HG03432 (cell line): ENCODE data around the gene MRPL9.
"Not testable (repeated sequence)": the region's sequence is repeated elsewhere in the genome, so short reads cannot be mapped to it uniquely, and the experiment has no call there.

Source experiments
- ATAC-seq: cut with Tn5 transposase; IDR thresholded peaks from one replicate; pipeline ENCODE4 v1.9.1; 2021; ENCODE audit warnings: mild to moderate bottlenecking, moderate library complexity; ENCODE audit not compliant: unreplicated experiment

MRPL9 gene

DNA sequence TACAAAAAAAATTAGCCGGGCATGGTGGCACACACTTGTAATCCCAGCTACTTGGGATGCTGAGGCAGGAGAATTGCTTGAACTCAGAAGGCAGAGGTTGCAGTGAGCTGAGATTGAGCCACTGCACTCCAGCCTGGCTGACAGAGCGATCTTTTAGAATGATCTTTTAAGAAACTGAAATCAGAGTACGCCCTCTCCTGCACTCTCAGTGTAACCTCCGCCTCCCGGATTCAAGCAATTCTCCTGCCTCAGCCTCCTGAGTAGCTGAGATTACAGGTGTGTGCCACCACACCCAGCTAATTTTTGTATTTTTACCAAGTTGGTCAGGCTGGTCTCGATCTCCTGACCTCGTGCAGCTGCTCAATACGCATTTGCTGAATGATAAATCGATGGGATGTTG lies 29.3 kb downstream of the MRPL9 start:
- not testable (repeated sequence) for ATAC-seq

DNA sequence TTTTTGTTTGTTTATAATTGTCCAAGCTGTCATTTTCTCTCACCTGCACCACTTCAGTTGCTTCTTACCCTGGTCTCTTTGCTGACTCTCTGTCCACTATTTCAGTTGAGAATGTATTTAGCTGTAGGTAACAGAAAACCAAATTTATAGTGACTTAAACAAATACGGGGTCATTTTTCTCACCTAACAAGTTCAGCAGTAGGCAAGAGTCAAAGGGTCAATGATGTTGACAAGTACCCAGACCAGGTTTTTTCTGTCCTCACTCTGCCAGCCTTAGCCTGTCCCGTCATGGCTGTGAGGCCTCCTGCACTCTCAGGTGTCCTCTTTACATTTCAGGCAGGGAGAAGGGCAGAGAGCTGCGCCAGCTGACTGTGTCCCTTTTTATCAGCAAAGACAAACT lies 30.2 kb downstream of the MRPL9 start:
- no peak for ATAC-seq

GRCh38 chr1:151729966-151730291 lies 33.4 kb downstream of the MRPL9 start:
- no peak for ATAC-seq

DNA sequence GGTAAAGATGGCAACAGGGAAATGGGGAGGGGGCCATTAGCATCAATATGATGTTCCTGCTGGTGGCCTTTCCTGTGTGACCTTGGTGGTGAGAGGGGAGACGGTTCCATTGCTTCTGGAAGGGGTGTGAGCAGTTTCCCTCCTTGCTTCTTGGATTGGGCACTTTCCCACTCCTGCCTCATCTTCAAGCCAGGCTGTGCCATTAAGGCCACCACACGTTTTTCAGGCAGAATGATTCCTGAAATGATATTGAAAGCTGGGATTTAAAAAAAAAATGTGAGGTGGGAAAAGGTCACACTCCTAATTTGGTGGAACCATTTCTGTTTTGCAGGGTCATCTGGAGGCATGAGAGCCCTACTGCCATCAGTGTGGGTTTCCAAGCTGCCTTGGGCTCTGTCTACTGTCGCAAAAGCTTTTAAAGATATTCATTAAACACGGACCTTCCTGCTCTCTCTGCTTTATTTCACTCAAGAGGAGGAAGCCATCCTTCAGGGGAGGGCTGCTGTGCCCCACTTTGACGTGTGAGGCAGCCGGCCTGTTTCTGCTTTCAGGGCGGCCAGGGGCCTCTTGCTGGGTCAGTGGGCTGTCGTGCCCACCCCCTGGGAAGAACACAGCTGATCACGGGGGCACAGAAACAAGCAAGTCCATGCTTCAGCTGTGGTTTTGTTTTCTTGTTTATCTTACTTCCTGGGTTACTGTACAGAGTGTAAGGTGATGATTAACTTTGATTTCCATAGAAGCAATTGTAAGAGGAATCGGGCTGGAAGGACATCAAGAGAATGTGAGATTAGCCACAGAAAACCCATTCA lies 33.9 kb downstream of the MRPL9 start:
- ATAC-seq: no peak

GRCh38 chr1:151728151-151729054 lies 34.9 kb downstream of the MRPL9 start:
- ATAC-seq: no peak

- ATAC-seq: no peak
Measured at GRCh38 chr1:151723726-151724370, 39.4 kb downstream of the MRPL9 start.

DNA sequence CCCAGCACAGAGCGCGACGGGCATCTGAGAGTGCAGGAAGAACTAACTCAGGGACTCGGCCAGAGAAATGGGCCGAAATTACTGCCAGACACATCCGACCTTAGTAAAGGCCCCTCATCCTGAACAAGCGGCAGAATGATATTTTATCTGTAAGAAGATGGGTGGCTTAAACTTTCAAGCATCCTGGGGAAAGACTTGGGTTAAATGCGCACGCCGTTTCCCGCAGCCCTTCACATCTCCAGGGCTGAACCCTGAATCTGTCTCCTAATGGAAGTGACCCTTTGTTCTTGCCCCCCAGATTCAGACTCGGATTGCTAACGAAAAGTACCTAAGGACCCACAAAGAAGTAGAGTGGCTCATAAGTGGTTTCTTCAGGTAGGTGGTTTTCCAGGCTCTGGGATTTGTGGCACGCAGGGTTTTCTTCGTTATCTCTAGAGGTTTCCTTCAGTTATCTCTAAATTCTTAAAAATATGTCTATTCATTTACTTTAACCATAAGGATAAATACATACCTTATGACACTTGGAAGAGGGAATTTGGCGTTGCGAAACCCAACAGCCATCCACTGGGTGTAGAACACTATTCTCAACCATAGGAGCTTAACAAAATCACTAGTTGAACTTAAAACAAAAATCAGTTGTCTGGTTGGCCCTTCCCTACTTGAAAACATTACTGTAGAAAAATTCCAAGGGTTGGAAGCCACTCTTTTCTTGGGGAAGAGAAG lies 41.3 kb downstream of the MRPL9 start:
- ATAC-seq: no peak

DNA sequence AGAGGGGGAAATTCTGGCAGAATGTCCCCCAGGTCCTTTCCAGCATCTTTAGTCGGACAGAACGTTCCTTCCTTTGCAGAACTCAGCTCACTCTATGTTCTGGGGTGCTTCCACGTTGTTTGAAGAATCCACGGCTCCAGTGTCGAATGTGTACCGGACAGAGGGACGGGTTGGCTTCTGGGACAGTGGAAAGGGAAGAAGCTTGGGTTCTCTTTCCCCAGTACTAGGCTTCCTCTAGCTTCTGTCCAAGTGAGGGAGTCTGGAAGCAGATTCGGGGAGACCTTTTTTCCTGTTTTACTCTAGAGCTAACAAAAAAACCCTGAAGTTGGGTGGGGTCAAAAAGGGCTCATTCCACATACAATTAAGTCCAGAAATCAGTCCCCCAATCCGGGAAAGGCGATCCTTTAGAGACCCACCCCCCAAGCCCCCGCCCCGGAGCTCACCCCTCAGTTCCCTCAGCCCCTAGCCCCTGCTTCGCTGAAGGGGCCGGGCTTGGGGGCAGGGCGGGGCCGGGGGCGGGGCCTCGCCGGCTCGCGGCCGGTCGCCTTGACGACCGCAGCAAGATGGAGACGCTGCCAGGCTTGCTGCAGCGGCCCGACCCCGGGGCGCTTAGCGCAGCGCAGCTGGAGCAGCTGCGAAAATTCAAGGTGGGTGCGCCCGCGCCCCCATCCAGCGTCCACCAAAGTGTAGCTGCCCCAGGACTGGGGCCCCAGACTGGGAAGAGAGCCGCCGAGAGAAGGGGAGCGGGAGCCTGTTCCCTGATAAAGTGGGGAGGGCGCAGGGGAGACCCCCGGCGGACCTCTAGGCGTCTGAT lies 42.1 kb downstream of the MRPL9 start, which contains the start of gene RIIAD1:
Gene RIIAD1 (plus strand): TSS at position 549 of the 814 bp plus-strand sequence. CDS start 15 bp downstream, at position 564.
- peak; percentile 75 for ATAC-seq

DNA sequence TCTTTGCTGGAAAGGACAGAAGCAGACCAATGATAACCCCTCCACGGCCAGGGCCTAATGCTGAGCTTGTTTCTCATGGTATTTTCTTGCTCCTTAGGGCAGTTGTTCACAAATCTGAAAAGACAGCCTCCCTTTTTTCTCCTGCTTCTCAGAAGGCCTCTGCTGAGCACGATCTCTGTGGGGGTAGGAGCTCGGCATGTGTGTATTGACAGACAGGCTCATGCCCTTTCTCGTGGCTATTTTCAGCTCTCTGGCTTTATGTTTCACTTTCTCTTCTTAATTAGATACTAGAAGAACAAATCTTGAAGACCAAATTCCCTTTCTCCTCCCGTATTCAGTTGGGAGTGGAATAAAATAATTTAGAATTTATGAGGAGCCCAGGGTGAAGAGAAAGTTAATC lies 42.7 kb downstream of the MRPL9 start:
- no peak for ATAC-seq

GRCh38 chr1:151720125-151720524 lies 43.2 kb downstream of the MRPL9 start:
- no peak for ATAC-seq

DNA sequence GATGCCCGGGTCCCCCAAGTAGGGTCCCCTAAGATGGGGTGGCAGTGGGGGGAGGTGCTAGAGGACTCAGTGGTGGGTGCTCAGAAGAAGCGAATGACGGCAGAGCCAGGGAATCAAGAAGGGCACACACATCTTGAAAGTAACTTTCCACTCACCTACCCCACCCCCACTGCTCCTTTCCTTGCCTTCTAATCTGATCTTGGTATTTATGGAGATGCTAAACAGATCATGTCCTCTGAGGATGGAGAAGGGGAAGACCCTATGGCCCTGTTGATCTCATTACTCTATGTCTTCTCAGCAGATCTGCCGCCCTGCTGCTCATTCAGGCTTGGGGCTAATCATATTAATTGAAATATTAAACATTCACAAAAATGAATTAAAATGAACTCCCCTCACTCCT lies 44.6 kb downstream of the MRPL9 start:
- ATAC-seq: no peak

DNA sequence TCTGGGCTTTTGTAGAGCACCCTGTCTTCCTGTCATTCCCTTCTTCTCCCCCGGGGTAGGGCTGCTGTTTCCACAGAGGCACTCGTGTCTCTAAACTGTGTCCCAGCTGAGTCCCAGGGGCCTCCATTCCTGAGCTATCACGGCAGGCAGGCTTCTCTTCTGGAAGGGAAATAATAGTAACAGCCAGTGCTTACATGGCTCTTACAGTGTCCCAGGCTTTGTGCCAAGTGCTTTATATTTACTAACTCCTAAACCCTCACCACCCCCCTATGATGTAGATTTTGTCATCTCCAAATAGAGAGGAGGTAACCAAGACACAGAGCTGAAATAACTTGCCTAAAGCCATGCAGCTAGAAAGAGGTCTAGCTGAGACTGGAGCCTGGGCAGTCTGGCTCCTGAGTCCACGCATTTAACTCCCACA lies 45.3 kb downstream of the MRPL9 start:
- ATAC-seq: no peak

- no peak for ATAC-seq
Measured at GRCh38 chr1:151716771-151717631, 46.3 kb downstream of the MRPL9 start, which contains the start of gene CELF3. CELF3 (minus strand) TSS chr1:151716803; CDS start chr1:151716020, 783 bp downstream.

DNA sequence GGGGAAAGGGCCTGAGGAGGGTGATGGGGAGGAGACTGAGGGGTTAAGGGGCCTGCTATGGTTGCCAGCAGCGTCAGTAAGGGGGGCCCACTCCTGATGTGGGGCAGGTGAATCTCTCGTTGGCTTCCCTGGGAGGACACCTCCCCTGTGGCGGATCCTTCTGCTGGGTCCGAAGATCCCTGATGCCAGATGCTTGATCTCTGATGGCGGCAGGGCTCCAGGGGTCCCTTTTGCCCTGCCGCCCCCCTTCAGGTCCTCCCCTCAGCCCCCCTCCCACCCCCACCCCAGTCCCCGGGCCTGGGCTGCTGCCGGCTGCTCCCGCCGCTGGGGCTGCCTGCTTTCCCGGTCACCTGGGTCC lies 46.9 kb downstream of the MRPL9 start:
- ATAC-seq: no peak

GRCh38 chr1:151715726-151716404 lies 47.4 kb downstream of the MRPL9 start:
- no peak for ATAC-seq

DNA sequence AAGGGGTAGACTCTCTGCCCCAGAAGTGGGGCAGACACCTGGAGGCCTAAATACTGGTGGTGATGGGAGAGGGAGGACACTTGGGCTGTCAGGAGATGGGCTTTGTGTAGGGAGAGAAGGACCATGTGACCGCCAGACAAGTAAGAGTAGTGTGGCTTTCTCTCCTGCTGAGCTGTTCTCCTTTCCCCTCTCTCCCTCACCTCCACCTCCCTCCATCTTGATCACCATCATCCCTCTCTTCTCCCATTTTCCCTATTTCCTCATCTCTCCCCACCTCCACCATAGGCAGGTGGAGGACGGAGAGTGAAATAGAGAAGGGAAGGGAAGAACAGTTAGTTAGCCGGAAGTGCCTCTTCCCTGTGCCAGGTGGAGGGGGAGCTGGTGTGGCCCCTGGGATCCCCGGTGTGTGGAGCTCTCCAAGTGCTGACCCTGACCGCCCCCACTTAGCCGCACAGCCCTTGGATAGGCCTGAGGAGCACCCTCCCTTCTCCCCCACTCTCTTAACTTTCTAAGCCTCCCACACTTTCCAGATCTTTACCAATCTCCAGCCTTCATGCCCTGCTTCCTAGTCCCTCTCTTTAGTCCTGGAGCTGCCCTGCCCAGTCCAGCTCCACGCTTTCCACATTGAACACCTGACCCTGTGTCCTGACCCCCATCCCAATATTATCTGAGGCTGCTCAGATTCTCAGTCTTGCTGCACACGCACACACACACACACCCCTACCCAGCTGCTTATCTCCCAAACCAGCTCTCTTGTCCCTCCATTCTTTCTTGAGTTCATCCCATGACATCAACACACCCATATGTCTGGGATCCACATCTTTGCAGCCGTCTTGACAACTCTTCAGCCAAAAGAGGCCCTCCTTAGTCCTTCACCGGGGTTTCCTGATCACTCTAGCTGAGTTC lies 48.2 kb downstream of the MRPL9 start:
- ATAC-seq: no peak

DNA sequence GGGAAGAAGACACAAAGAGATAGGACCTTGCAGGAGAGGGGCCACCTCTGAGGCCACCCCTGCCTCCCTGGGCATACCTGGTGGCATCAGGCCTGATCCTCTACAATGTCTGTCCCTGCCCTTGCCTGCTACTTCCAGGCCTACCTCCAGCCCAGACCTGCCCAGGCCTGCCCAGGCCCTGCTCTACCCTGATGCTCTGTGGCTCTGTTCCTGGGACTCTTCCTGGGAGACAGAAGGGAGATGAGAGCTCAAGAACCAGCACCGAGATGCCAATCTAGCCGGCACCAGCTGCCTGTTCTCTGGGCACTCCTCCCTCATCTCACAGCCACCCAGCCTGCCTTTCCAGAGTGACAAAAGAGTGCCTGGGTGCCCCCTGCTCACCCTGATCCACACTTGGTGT lies 49.4 kb downstream of the MRPL9 start:
- ATAC-seq: no peak
